Calu3 (cell line): ENCODE results near the gene GLP2R. TPM values are rescaled to one million over a fixed set of nuclear protein-coding genes. Genes with fewer than 3 reads are reported as not detected.
"Not testable (repeated sequence)": the region's sequence is repeated elsewhere in the genome, so short reads cannot be mapped to it uniquely, and the experiment has no call there.

Source experiments
- Bru-seq: library from RNA; stranded (reverse); fragments of 400-500 nt; gene quantifications from one replicate; lab custom pipeline; 2021; lab: Mats Ljungman, UMichigan
- BruChase-seq, 2 experiments: library from RNA; stranded (reverse); fragments of 400-500 nt; gene quantifications; one replicate each; lab custom pipeline; 2021; lab: Mats Ljungman, UMichigan
- BruUV-seq: library from RNA; stranded (reverse); fragments of 400-500 nt; replicated peaks from 2 replicates; lab custom pipeline; 2021; lab: Mats Ljungman, UMichigan
- CTCF ChIA-PET: fragments of 300-600 bp; sonication (Branson Sonifier 250); formaldehyde crosslinking; loops from one replicate; lab custom pipeline; 2022; ENCODE audit warnings: antibody characterized with exemption; lab: Charles Lee
- DNase-seq: peaks from one replicate; pipeline ENCODE4 v3.0.0; 2022
- H3K27ac Mint-ChIP-seq: one replicate; pipeline ENCODE4 v1.8.0; 2022; ENCODE audit warnings: mixed read lengths; ENCODE audit not compliant: unreplicated experiment
- H3K27me3 Mint-ChIP-seq: one replicate; pipeline ENCODE4 v1.8.0; 2022; ENCODE audit warnings: mixed read lengths; ENCODE audit not compliant: unreplicated experiment
- H3K36me3 Mint-ChIP-seq: one replicate; pipeline ENCODE4 v1.8.0; 2022; ENCODE audit warnings: mild to moderate bottlenecking, moderate library complexity, mixed read lengths; ENCODE audit not compliant: insufficient read depth, unreplicated experiment
- H3K4me1 Mint-ChIP-seq: one replicate; pipeline ENCODE4 v1.8.0; 2022; ENCODE audit warnings: mild to moderate bottlenecking, low read depth, mixed read lengths; ENCODE audit not compliant: unreplicated experiment
- H3K4me3 Mint-ChIP-seq: one replicate; pipeline ENCODE4 v1.8.0; 2022; ENCODE audit warnings: mild to moderate bottlenecking, low read depth, moderate library complexity, mixed read lengths; ENCODE audit not compliant: unreplicated experiment
- H3K9me3 Mint-ChIP-seq: one replicate; pipeline ENCODE4 v1.8.0; 2022; ENCODE audit warnings: low read depth, mixed read lengths; ENCODE audit not compliant: unreplicated experiment
- CTCF ChIP-seq: fragments of 200-600 bp; IDR thresholded peaks from one replicate; pipeline ENCODE4 v1.8.0; 2022; ENCODE audit warnings: antibody characterized with exemption; ENCODE audit not compliant: unreplicated experiment
- intact Hi-C: fragments of 100-400 bp; cut with micrococcal nuclease; formaldehyde crosslinking; loops from one replicate; pipeline ENCODE4 v1.10.0; 2022; ENCODE audit not compliant: unreplicated experiment
- long read RNA-seq: library from polyadenylated mRNA; stranded (forward); transcript quantifications from one replicate; pipeline ENCODE4 v2.0.0, GENCODE V29; 2022
- total RNA-seq: library from RNA; stranded (reverse); gene quantifications from 2 replicates; pipeline ENCODE4 v1.2.3, GENCODE V29; 2022

Gene GLP2R
- total RNA-seq: 0.20 and 0.59 TPM in 2 replicates
- percentile 19 among the genes with signal in this experiment for Bru-seq, nascent RNA
- BruChase-seq, experiment 1, labeled RNA remaining after a 6-hour chase: percentile 24 among the genes with signal in this experiment
- percentile 21 among the genes with signal in this experiment for BruChase-seq, experiment 2, labeled RNA remaining after a 2-hour chase
- long read RNA-seq: 0 reads

GRCh38 chr17:9825641-9826150 is at the start of gene GLP2R:
GLP2R (plus strand) TSS chr17:9825924; CDS start chr17:9826064, 140 bp downstream.
- H3K36me3 Mint-ChIP-seq: no peaks in the 10 kb centered on the region
- no peak for DNase-seq
- H3K27ac Mint-ChIP-seq: no peak within 1 kb of the TSS
- no peaks in the 10 kb centered on the region for H3K27me3 Mint-ChIP-seq
- intact Hi-C loops: loop anchor here (5.0 kb wide), 1 partner anchor 62 kb away; no protein-coding TSS in a partner anchor
- no peaks in the 10 kb centered on the region for H3K9me3 Mint-ChIP-seq
- H3K4me1 Mint-ChIP-seq: peaks cover 8% of the 10 kb centered on the region
- CTCF ChIA-PET: no interaction called here
- H3K4me3 Mint-ChIP-seq: no peak within 1 kb of the TSS
- no TSS peak for BruUV-seq
- no peak for TF ChIP-seq CTCF

GRCh38 chr17:9776911-9777310 is 48.8 kb upstream of the GLP2R start:
- H3K27ac Mint-ChIP-seq: no peak overlapping the region

GRCh38 chr17:9780552-9780951 is 45.2 kb upstream of the GLP2R start:
- H3K27ac Mint-ChIP-seq: no peak overlapping the region
- H3K4me1 Mint-ChIP-seq: no peaks in the 10 kb centered on the region
- intact Hi-C loops: no loop called here
- no peak for DNase-seq
- no peaks in the 10 kb centered on the region for H3K36me3 Mint-ChIP-seq
- H3K9me3 Mint-ChIP-seq: no peaks in the 10 kb centered on the region
- peaks cover 22% of the 10 kb centered on the region for H3K27me3 Mint-ChIP-seq
- no peak for TF ChIP-seq CTCF
- CTCF ChIA-PET: no interaction called here
- no TSS peak for BruUV-seq
- H3K4me3 Mint-ChIP-seq: no peak overlapping the region

More at GRCh38 chr17:9776911-9777310, 48.8 kb upstream of the GLP2R start:
- Mint-ChIP-seq H3K27me3 (peaks cover 16% of the 10 kb centered on the region), H3K9me3 (no peaks in the 10 kb centered on the region), H3K36me3 (no peaks in the 10 kb centered on the region), H3K4me1 (no peaks in the 10 kb centered on the region), H3K4me3 (no peak overlapping the region)
- intact Hi-C loops: no loop called here
- no TSS peak for BruUV-seq
- no peak for TF ChIP-seq CTCF
- CTCF ChIA-PET: interaction anchor here (0.7 kb wide), 1 partner anchor 82 kb away, joined by 5 read pairs; no protein-coding TSS in a partner anchor
- DNase-seq: no peak

- CTCF ChIA-PET: no interaction called here
- no peaks in the 10 kb centered on the region for H3K9me3 Mint-ChIP-seq
- H3K27me3 Mint-ChIP-seq: peaks cover 9% of the 10 kb centered on the region
- H3K4me3 Mint-ChIP-seq: no peak overlapping the region
- no peak for TF ChIP-seq CTCF
- no peaks in the 10 kb centered on the region for H3K4me1 Mint-ChIP-seq
- no peak overlapping the region for H3K27ac Mint-ChIP-seq
- intact Hi-C loops: no loop called here
- BruUV-seq: no TSS peak
- no peak for DNase-seq
- H3K36me3 Mint-ChIP-seq: no peaks in the 10 kb centered on the region
These were observed 42.7 kb upstream of the GLP2R start for GRCh38 chr17:9783050-9783449.

GRCh38 chr17:9783465-9783864 is 42.3 kb upstream of the GLP2R start:
- H3K9me3 Mint-ChIP-seq, H3K27ac Mint-ChIP-seq, H3K4me3 Mint-ChIP-seq, H3K4me1 Mint-ChIP-seq, BruUV-seq, H3K27me3 Mint-ChIP-seq, CTCF ChIA-PET, H3K36me3 Mint-ChIP-seq, intact Hi-C loops, DNase-seq: not testable (repeated sequence)
